Measurements from ENCODE around the gene CRADD. TPM values are rescaled to one million over a fixed set of nuclear protein-coding genes. Genes with fewer than 3 reads are reported as not detected.
A peak's percentile ranks its signal among the peaks of the same experiment; 100 is the strongest.
"Not testable (repeated sequence)": the region's sequence is repeated elsewhere in the genome, so short reads cannot be mapped to it uniquely, and the experiment has no call there.

The CRADD gene
- total RNA-seq, 1 donor from 2014 or later, result 30.3 TPM

GRCh38 chr12:93757792-93758694 lies 80.9 kb downstream of the CRADD start:
- DNase-seq (ENCODE audit: low spot score), result no peak

- no peak for DNase-seq (ENCODE audit: low spot score)
These were observed 81.7 kb downstream of the CRADD start for GRCh38 chr12:93758801-93759373.

- no peak for DNase-seq (ENCODE audit: low spot score)
These were observed 82.4 kb downstream of the CRADD start for GRCh38 chr12:93759512-93760081.

GRCh38 chr12:93760275-93760875 lies 83.2 kb downstream of the CRADD start:
- DNase-seq (ENCODE audit: low spot score), result no peak

- DNase-seq (ENCODE audit: low spot score), result no peak
These were observed 85.0 kb downstream of the CRADD start for GRCh38 chr12:93762059-93762719.

GRCh38 chr12:93762912-93763553 lies 85.9 kb downstream of the CRADD start:
- no peak for DNase-seq (ENCODE audit: low spot score)

GRCh38 chr12:93763746-93764147 lies 86.6 kb downstream of the CRADD start:
- no peak for DNase-seq (ENCODE audit: low spot score)

- DNase-seq (ENCODE audit: low spot score), result no peak
These were observed 89.2 kb downstream of the CRADD start for GRCh38 chr12:93766371-93766770.

GRCh38 chr12:93766796-93767523 lies 89.8 kb downstream of the CRADD start:
- peak; percentile 61 for DNase-seq (ENCODE audit: low spot score)

GRCh38 chr12:93767524-93767863 lies 90.3 kb downstream of the CRADD start:
- no peak for DNase-seq (ENCODE audit: low spot score)

GRCh38 chr12:93772003-93772700 lies 95.0 kb downstream of the CRADD start:
- no peak for DNase-seq (ENCODE audit: low spot score)

- DNase-seq (ENCODE audit: low spot score), result no peak
These were observed 96.1 kb downstream of the CRADD start for GRCh38 chr12:93773122-93773871.

GRCh38 chr12:93776581-93777018 lies 99.4 kb downstream of the CRADD start:
- DNase-seq (ENCODE audit: low spot score), result peak; percentile 80

- peak; percentile 61 for DNase-seq (ENCODE audit: low spot score)
These were observed 100.1 kb downstream of the CRADD start for GRCh38 chr12:93777254-93777653.

GRCh38 chr12:93778306-93778705 lies 101.1 kb downstream of the CRADD start:
- DNase-seq (ENCODE audit: low spot score), result peak; percentile 91

GRCh38 chr12:93778766-93779165 lies 101.6 kb downstream of the CRADD start:
- no peak for DNase-seq (ENCODE audit: low spot score)

GRCh38 chr12:93780101-93780641 lies 103.0 kb downstream of the CRADD start:
- DNase-seq (ENCODE audit: low spot score), result peak; percentile 81

- DNase-seq (ENCODE audit: low spot score), result not testable (repeated sequence)
These were observed 103.7 kb downstream of the CRADD start for GRCh38 chr12:93780886-93781285.

GRCh38 chr12:93781961-93782360 lies 104.8 kb downstream of the CRADD start:
- DNase-seq (ENCODE audit: low spot score), result not testable (repeated sequence)

Data from umbilical cord (tissue), 2 donors.